Activated CD4-positive, CD25-positive, alpha-beta regulatory T cell treated with anti-CD3 and anti-CD28 coated beads, Interleukin-2, amount 50 U/mL, for 72 hours (primary cell): ENCODE measurements around the gene CHMP1B.

Source experiments
- DNase-seq: peaks from one replicate; pipeline ENCODE4 v3.0.0; 2021

CHMP1B gene

GRCh38 chr18:11851146-11851805 lies at the start of gene CHMP1B:
Gene CHMP1B, plus strand, starts transcription at chr18:11851413. Its CDS starts 99 bp downstream, at chr18:11851512.
- DNase-seq, result peak; percentile 95

- no peak for DNase-seq
Observed at GRCh38 chr18:11801573-11801972, 49.6 kb upstream of the CHMP1B start.

GRCh38 chr18:11802158-11802557 lies 49.1 kb upstream of the CHMP1B start:
- DNase-seq, result no peak

GRCh38 chr18:11802586-11802985 lies 48.6 kb upstream of the CHMP1B start:
- no peak for DNase-seq

GRCh38 chr18:11807233-11807632 lies 44.0 kb upstream of the CHMP1B start:
- no peak for DNase-seq

GRCh38 chr18:11808001-11808855 lies 43.0 kb upstream of the CHMP1B start:
- no peak for DNase-seq

GRCh38 chr18:11809895-11810294 lies 41.3 kb upstream of the CHMP1B start:
- DNase-seq, result no peak

GRCh38 chr18:11810379-11810778 lies 40.8 kb upstream of the CHMP1B start:
- DNase-seq, result no peak

GRCh38 chr18:11811009-11811408 lies 40.2 kb upstream of the CHMP1B start:
- DNase-seq, result no peak

GRCh38 chr18:11817229-11817628 lies 34.0 kb upstream of the CHMP1B start:
- no peak for DNase-seq

GRCh38 chr18:11818486-11819203 lies 32.6 kb upstream of the CHMP1B start:
- DNase-seq, result no peak

GRCh38 chr18:11819938-11820337 lies 31.3 kb upstream of the CHMP1B start:
- DNase-seq, result no peak

GRCh38 chr18:11820697-11821096 lies 30.5 kb upstream of the CHMP1B start:
- no peak for DNase-seq

- no peak for DNase-seq
Observed at GRCh38 chr18:11821208-11821607, 30.0 kb upstream of the CHMP1B start.

GRCh38 chr18:11821643-11822237 lies 29.5 kb upstream of the CHMP1B start:
- DNase-seq, result no peak

- DNase-seq, result no peak
Observed at GRCh38 chr18:11823545-11823944, 27.7 kb upstream of the CHMP1B start.

GRCh38 chr18:11826836-11827235 lies 24.4 kb upstream of the CHMP1B start:
- no peak for DNase-seq

GRCh38 chr18:11828786-11829432 lies 22.3 kb upstream of the CHMP1B start:
- DNase-seq, result no peak

- no peak for DNase-seq
Observed at GRCh38 chr18:11830585-11830984, 20.6 kb upstream of the CHMP1B start.

- DNase-seq, result no peak
Observed at GRCh38 chr18:11831921-11832320, 19.3 kb upstream of the CHMP1B start.

GRCh38 chr18:11834772-11835171 lies 16.4 kb upstream of the CHMP1B start:
- DNase-seq, result no peak

- DNase-seq, result no peak
Observed at GRCh38 chr18:11839556-11839955, 11.7 kb upstream of the CHMP1B start.

- DNase-seq, result no peak
Observed at GRCh38 chr18:11840493-11840892, 10.7 kb upstream of the CHMP1B start.
